NCI-H1930 (cell line): ENCODE measurements around the gene SPOP.

Experiments
- DNase-seq, 2 experiments: peaks; one replicate each; lab custom pipeline; 2025; lab: John Stamatoyannopoulos, UW

The SPOP gene

DNA sequence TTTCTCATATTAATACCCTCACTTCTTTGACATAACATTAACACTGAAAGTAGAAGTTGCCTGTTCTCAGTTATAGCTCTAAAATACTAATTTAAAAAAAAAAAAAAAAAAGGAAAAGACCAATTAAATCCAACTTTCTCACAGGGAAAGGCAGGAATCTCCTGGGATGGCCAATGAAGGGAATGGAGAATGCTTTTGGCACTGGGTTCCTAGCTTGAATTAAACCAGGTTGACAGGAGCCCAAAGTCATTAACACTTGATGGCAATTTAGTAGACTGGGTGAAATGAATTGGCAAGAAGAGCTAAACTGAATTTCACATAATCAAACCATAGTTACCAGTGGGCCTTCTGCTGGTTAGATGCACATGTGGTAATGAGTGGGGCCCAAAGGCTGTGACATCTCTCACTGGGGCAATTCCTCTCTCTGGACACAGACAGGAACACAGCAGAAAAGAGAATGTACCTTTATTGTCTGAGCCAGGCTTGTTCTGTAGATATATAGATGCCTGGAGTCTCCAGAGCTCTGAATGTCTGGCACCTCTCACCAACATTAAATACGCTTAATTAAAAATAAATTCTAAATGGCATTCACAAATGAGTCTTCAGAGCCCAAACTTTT is 64.6 kb downstream of the SPOP start:
- no peak for DNase-seq

DNA sequence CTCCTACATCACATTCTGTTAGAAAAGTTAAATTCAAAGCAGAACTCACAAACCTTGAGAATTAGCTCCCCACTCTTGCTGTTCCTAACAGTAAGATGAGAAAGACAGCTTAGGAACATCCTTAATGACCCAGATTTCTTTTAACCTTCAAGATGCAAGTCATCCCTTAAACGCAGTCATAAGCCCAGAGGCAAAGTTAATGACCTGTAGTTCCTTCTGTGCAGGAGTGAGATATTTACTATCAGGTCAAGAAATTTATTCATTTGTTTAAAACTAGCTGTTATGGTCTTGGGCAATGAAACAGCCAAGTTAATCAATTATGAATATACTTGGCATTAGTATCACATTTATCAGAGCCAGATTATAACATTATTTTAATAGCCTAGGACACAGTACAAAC is 65.2 kb downstream of the SPOP start:
- DNase-seq = no peak

DNA sequence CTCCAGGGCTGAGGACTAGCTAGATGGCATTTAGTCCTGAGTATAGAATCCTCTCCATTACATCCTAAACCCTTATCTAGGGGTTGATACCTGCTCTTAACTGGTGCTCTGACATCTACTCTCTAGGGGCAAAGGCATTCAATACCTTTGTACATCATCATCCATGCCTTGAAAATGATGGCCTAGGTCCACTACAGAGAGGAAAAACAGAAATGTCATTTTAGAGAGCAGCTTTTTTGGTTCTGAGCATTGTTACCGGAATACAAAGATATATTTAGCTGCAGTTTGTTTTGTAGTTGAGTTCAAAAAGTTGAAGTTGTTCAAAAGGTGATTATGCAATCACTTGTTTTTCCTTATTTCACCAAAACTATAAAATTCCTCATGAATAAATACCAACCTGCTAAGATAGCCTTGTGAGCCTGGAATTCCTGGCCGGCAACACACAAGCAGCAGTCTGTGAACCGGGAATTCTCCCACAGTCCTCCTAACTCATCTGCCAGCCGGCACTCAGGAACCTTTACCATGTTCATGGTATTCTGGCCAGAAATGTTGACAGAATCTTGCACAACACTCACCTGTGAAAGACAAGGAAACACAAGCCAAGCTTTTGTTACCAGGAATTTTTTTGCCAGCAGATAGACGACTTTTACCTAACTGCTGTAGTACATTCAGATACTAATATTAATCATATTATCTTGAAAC is 66.9 kb downstream of the SPOP start:
- DNase-seq = no peak

DNA sequence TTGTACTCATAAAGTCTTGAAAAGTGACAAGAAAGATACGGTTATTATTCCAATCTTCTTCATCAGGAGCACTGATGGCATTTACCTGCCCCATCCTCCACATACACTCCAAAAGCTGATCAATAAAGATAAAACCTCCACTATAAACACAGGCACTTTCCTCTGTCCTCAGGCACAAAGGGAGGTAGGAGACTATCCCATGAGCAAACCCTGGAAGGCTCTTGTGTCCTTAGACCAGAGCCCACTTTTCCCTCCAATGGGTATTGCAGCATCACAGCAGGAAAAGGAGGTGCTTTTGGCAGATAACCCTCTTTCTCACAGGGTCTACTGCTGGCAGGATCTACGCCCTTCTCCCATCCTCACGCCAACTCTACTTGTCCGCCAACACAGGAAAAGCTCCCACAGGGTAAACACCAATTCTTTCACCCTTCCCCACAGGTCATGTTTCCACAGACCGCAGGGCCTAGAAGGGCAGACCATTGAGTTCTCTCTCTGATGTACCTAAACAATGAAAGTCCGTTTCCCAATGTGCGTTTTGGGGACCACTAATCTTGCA is 73.5 kb downstream of the SPOP start:
- DNase-seq = no peak

DNA sequence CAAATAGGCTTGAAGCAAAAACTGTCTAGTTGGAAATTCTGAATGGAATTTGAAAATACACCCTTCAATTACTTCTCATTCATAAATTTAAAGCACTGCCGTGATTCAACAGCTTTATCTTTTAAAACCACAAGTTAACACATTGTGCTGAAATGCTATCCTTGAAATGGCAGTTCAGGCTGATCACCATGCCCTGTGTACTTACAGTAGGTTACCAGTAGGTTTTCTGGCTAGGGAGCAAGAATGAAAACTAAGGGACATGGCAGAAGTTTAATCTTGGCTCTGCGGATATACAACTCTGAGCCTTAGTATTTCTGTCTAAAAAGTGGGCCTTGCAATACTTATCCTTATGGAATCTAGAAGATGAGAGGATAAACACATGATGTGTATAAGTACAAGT is 74.2 kb downstream of the SPOP start:
- DNase-seq = no peak

DNA sequence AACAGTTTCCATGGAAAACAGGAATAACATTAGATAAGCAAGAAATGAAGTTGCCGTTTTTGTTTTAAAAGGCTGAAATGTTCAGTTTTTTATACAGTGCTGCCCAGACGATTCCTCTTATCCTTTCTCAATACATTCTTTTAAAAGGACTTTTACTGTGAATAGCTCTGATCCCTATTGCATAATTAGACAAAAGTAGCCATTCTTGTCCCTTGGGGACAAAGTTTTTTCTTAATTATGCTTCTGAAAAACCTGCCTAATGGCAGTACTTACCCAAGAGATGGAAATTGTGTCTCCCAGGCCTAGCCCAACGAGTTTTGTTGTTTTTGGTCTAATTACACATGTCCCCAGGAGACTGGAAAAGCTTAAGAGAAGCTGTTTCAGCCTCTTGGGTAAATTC is 74.7 kb downstream of the SPOP start:
- no peak for DNase-seq

DNA sequence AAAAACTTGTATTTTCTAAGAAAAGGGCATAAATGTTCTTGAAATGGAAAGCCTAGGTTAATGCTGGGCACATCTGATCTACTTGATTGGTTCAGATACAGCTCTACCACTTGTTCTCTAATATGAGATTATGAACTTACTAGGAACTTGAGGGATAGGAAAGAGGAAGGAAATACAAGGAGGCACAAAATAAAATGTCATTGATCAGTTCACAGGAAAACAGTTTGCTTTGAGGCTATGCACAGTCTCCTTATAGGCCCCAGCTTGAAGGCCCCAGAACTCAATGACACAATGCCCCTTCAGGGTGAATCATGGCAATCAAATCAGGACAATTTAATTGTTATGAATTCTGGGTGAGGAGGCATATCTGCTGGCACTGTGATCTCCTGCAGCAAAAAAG is 75.1 kb downstream of the SPOP start:
- no peak for DNase-seq

DNA sequence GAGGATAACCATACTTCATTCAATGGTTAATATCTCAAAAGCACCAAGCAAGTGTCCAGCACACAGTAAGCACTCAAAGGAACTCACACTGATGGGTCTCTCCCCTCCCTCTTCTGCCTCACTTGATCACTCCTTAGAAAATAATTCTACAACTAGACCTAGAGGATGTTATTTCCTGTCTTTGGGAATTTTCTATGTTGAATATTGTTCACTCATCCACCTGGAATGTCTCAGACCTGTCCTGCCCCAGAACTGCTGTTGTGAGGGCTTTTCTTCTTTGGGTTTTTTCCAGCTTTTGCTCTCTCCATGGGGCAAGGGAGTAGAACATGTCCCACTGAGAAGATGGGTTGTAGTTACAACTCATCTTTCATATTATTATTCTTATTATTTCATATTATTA is 76.9 kb downstream of the SPOP start:
- DNase-seq = no peak

DNA sequence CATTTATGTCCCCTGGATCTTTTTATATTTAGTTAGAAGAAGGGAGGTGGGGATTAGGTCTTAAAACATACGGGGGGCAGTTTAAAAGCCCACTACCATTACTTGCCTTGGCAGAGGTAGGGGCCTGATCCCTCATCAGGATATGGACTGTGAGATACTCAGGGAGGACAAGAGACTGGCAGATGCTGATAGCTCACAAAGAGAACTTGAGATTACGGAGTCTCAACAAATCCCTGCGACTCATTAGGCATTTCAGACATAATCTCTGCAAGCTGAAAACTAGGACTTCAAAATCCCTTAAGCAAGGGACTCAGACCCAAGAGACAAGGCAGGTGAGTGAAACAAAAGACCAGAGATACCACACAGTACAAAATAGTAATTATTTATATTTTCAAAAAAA is 79.0 kb downstream of the SPOP start:
- no peak for DNase-seq

DNA sequence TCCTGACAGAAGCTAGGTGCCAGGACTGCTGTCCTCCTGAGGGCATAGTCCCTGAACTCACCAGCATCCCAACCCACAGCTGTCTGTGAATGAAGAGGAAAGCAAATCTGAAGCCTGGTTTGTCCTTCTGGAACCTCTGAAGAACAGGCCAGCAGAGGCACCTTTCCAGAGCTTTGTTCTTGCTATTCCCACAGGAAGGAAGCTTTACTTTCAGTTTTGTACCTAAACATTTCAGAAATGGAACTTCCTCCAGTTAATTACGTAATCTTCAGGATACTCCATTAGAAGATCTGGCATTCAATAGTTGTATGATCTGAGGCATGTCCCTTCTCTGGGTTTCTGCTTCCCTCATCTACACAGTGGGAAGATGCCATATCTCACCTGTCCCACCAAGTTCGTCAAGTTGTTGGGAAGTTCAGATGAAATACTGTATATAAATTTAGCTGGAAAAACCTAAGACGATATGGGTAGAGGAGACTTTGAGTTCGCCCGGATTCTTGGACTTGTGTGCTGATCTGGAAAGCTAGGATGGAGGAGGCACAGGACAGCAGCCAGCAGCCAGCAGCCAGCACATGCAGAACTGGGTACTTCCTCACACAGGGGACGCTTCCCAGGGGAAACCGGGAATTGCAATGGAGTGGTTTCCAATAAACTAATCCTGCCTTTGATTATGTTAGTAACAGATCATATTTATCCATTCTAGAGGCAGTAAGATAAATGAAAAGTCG is 79.8 kb downstream of the SPOP start:
- no peak for DNase-seq

DNA sequence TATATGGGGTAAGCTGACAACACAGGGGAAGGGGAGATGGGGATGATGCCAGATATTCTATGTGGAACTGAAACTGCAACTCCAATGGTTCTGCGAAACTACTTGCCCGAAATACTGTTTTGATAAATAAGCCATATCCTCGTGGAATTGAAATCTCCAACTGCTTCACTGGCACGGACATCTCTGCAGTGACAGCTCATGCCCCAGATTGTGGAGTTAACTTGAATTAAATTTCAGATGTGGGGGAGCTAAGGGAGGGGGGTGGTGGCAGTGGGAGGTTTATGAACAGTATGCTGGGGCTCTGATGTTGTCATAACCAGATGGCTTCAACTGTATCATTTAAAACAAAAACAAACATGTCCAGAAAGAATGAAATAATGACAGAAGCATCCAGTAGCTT is 80.5 kb downstream of the SPOP start:
- DNase-seq = no peak

DNA sequence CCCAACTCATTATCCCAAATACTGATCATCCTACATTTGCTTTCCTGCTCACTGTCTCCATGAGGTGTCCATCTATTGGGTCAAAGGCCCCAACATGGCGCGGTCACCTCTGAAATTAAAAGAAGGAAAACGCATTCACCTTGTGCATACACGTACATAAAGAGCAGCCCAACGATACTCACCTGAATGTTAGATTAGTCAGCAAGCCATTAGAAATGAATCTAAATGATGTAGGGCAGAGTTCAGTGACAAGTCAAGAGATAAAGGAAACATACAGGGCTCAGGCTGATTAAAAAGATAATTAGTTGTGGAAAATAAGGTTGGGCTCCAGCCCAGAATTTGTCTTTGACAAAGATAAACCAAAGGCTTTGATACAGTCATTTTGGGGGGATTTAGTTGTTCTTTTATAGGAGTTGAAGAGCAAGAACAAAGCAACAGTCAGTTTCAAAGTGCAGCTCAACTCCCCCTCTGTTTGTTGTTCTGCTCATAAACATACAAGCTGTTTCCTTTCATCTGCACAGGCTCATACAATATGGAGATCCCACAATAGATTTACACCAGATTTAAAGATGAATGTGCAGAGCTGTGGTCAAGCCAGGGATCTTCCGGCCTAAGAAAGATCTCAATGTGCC is 81.2 kb downstream of the SPOP start:
- no peak for DNase-seq

DNA sequence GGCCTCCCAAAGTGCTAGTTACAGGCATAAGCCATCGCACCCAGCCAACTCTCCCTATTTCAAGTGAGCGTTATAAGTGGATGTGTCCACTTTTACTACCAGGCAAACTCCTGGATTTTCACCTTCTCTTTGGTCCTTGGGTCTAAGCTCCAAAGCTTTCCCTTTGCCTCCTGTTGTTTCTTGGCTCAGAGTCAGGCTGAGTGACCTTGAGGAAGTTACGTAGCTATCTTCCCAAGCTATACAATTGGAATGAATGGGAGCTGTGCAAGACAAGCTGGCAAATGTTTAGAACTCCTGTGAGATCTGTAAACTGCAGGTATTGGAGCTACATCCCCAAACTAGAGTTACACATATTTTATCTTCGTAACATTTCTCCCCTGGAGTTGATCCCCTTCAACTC is 81.9 kb downstream of the SPOP start:
- DNase-seq = no peak

DNA sequence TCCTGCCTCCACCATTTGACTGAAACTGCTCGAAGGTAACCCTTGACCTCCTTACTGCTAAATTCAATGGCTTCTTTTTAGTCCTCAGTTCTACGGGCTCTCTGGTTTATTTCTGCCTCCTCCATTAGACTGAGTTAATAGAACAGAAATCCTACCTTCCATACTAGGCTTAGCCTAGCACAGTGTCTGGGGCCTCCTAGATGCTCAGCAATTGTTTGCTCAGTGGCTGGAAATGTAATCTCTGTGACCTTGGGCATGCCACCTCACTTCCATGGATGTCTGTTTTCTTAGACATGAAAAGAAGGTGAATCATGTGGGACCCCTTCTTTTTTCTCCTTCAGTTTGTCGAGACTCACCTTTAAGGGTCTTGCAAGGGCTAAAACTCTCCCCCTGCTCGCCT is 82.6 kb downstream of the SPOP start:
- no peak for DNase-seq

DNA sequence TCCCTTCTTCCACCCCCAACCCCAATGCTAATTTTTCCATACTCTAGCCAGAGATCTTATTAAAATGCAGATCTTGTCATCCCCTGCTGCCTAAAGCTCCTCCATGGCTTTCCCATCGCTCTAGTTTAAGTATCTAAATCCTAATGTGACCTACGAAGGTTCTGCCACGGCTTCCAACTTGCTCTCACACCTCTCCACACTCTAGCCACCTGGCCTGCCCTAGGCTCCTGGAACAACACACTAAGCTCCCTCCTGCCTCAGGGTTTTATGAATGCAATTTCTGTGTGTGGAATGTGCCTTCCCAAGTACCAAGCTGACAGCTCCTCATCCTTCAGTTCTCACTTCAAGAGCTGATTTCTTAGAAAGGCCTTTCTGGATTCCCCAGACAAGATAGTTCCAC is 85.6 kb downstream of the SPOP start:
- no peak for DNase-seq

DNA sequence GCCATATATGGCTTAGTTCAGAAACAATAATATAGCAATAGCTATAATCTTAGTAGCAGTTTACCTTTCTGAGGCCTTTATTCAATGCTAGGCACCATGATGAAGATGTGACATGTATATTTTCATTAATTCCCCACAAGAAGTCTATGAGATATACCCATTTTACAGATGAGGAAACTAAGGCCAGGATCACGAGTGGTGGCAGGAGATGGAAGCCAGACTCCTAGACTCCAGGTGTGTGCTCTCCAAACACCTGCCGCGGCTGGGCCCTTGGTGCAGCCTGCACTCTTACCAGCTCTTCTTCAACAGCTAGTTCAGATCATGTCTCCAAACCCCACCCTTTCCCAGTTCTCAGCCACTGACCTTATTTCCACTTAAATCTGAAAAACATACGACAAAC is 87.0 kb downstream of the SPOP start:
- no peak for DNase-seq

DNA sequence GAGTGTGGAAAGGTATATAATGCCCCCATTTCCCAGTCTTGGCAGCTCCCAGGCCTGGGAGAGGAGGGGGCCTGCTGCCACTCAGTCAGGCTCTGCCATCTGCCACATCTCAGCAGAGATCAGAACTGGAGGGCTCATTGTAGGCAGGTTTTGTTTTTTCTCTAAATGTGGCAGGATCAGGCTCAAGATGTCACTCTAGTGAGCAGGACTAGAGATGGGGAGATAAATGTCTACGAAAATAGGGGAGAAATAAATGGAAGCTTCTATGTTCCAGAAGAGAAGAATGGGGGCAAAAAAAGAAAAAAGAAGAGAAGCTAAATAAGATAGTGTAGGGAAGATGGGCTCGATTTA is 88.3 kb downstream of the SPOP start:
- no peak for DNase-seq

DNA sequence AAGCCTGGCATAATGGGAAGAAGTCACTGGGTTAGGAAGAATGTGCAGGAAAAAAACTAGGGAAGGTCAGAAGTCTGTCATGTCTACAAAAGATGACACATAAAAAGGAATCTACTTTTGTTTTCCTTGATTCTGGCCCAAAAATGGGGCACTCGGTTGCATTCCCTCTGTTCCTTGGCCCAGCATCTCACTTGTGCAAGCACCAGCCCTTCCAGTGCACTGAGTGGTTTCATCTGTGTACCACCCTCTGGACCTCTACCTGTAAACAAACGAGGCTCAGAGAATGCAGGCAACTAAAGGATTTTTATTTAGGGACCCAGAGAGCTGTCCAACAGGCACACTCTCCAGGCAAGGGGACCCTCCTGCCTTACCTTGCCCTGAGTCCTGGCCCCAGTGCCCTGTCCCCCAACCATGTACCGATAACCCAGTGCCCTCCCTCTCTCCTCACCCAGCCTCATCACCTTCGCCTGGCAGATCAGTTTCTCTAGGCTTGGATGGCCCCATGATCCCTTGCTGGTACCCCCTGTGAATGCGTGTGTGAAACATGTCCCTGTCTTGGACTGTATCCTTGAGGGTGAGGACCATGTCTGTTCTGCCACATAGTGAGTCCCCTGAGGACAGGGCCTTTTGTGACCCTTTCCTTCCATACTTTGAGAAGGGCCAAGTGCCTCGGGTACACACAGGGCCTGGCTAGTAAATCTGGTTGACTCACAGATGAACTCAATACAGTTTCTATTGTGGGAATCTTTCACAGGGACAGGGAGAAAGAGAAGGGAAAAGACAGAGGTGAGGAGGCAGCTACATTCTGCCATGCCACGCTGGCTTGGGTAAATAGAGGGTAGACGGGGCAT is 88.9 kb downstream of the SPOP start:
- no peak for DNase-seq

DNA sequence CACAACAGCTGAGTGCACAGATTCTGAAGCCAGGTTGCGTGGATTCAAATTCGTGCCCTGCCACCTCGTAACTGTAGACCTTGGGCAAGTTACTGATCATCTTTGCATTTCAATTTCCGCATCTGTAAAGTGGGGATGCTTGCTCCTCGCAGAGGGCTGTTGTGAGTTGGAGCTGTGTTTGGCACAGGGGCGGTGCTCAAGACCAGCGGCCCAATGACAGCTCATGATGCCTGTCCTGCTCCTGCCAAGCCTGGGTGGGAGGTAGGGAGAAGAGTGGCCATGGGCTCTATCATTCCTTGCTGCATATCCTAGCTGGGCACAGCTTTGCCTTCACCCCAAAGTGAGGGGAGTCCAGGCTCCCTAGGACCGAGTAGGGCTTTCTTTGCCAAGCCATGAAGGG is 89.6 kb downstream of the SPOP start:
- DNase-seq = no peak

DNA sequence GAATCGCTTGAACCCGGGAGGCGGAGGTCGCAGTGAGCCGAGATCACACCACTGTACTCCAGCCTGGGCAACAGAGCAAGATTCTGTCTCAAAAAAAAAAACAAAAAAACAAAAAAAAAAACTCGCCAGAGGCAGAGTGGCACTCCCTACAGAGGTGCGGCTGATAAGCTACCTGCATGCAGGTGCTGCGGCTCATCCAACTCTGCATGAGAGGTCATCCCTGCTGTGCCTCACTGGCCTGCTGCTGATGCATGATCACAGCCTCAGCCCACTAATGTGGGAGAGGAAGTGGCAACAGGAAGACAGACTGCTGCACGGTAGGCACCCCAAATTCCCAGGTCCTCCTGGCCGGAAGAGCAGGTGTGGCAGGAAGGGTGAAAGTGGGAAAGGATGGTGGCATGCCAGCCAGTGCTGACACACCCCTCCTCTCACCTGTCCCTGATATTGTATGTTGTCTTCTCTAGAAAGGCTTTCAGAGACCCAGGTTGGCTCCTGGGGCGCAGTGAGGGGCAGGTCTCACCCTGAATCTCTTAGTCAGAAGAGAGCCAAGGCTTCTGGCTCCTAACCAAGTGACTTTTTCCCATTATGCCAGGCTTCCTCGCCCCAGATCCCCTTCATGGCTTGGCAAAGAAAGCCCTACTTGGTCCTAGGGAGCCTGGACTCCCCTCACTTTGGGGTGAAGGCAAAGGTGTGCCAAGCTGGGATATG is 90.4 kb downstream of the SPOP start:
- DNase-seq = no peak

DNA sequence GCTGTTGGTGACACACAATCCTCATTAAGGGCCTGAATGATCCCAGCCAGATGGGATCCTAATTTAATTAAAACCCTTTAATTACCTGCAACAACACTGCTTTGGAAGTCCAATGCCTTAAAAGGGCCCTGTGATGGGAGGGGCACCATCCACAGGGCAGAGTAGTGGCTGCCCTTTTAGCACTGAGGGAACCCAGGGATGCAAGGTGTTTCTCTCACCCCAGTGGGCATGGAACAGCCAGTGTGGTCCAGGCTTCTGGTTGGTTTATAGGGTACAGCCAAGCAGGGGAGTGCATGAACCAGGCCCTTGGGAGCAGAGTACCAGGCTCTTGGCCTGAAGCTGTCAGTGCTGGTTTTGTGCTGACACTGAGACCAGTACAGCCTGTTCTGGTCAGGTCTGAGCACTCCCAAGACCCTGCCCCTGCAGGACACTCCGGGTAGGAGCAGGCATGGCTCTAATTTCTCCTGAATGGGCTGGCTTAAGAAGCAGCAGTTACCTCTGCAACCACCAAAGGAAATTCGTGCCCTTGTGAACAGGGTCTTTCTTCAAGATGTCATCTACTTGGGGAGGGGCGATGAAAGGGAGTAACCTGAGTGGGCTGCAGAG is 92.4 kb downstream of the SPOP start:
- DNase-seq = no peak
